GM20431 (cell line): Measurements from ENCODE around the gene DCN.

Experiments
- in situ Hi-C: fragments of 300-500 bp; cut with MseI, MboI; formaldehyde crosslinking; loops from one replicate; pipeline ENCODE4 v1.15.0; 2020; ENCODE audit warnings: low sequenced_read_pairs; ENCODE audit not compliant: unreplicated experiment

The DCN gene

GRCh38 chr12:91142221-91142631 lies 40.4 kb downstream of the DCN start:
- in situ Hi-C loops = no loop called here

- in situ Hi-C loops = no loop called here
These were observed 42.3 kb downstream of the DCN start for GRCh38 chr12:91140026-91140931.

- in situ Hi-C loops = no loop called here
These were observed 43.3 kb downstream of the DCN start for GRCh38 chr12:91139286-91139685.

GRCh38 chr12:91138337-91138920 lies 44.2 kb downstream of the DCN start:
- in situ Hi-C loops = no loop called here

GRCh38 chr12:91133871-91134270 lies 48.7 kb downstream of the DCN start:
- in situ Hi-C loops = no loop called here

- in situ Hi-C loops = no loop called here
These were observed 52.8 kb downstream of the DCN start for GRCh38 chr12:91129662-91130362.

- in situ Hi-C loops = no loop called here
These were observed 54.9 kb downstream of the DCN start for GRCh38 chr12:91127751-91128150.

GRCh38 chr12:91127306-91127705 lies 55.3 kb downstream of the DCN start:
- in situ Hi-C loops = no loop called here

- in situ Hi-C loops = no loop called here
These were observed 56.1 kb downstream of the DCN start for GRCh38 chr12:91126516-91126915.

GRCh38 chr12:91123236-91123916 lies 59.2 kb downstream of the DCN start:
- in situ Hi-C loops = loop anchor here (25.0 kb wide), 1 partner anchor 136 kb away; no protein-coding TSS in a partner anchor

GRCh38 chr12:91120781-91121180 lies 61.8 kb downstream of the DCN start:
- in situ Hi-C loops = loop anchor here (25.0 kb wide), 1 partner anchor 133 kb away; no protein-coding TSS in a partner anchor

- in situ Hi-C loops = loop anchor here (25.0 kb wide), 1 partner anchor 132 kb away; no protein-coding TSS in a partner anchor
These were observed 63.5 kb downstream of the DCN start for GRCh38 chr12:91119089-91119488.

- in situ Hi-C loops = loop anchor here (25.0 kb wide), 1 partner anchor 126 kb away; no protein-coding TSS in a partner anchor
These were observed 69.0 kb downstream of the DCN start for GRCh38 chr12:91113621-91114020.

- in situ Hi-C loops = loop anchor here (25.0 kb wide), 1 partner anchor 124 kb away; no protein-coding TSS in a partner anchor
These were observed 71.0 kb downstream of the DCN start, which contains the start of gene LUM for GRCh38 chr12:91111366-91112325. Gene LUM (minus strand): TSS chr12:91111494. CDS start chr12:91108979, 2,515 bp downstream.

GRCh38 chr12:91110311-91110924 lies 72.2 kb downstream of the DCN start:
- in situ Hi-C loops = loop anchor here (25.0 kb wide), 1 partner anchor 123 kb away; no protein-coding TSS in a partner anchor

- in situ Hi-C loops = loop anchor here (25.0 kb wide), 1 partner anchor 122 kb away; no protein-coding TSS in a partner anchor
These were observed 72.9 kb downstream of the DCN start for GRCh38 chr12:91109581-91110310.

- in situ Hi-C loops = loop anchor here (25.0 kb wide), 1 partner anchor 122 kb away; no protein-coding TSS in a partner anchor
These were observed 73.5 kb downstream of the DCN start for GRCh38 chr12:91109148-91109564.
